Fibroblast of skin of scalp (primary cell): ENCODE measurements around the gene STAB1.

Experiments used
- DNase-seq: peaks from one replicate; pipeline ENCODE4 v3.0.0-alpha.2; 2013

The STAB1 gene

GRCh38 chr3:52568069-52568468 is 72.9 kb downstream of the STAB1 start:
- no peak for DNase-seq

- peak; percentile 8 for DNase-seq
Observed at GRCh38 chr3:52570076-52570475, 74.9 kb downstream of the STAB1 start.

- no peak for DNase-seq
Observed at GRCh38 chr3:52572221-52572620, 77.1 kb downstream of the STAB1 start.
